CD4-positive, alpha-beta memory T cell (primary cell): ENCODE data around the gene RADIL. TPM values are rescaled to one million over a fixed set of nuclear protein-coding genes. Genes with fewer than 3 reads are reported as not detected.
A peak's percentile ranks its signal among the peaks of the same experiment; 100 is the strongest.

Experiments used
- CTCF ChIA-PET: fragments of 350-600 bp; sonication (Branson Sonifier 250); formaldehyde crosslinking; loops from one replicate; lab custom pipeline; 2021; ENCODE audit warnings: inconsistent platforms; ENCODE audit not compliant: partially characterized antibody; lab: Charles Lee
- POLR2A ChIA-PET: fragments of 350-600 bp; sonication (Branson Sonifier 250); formaldehyde crosslinking; loops from one replicate; lab custom pipeline; 2021; ENCODE audit not compliant: partially characterized antibody; lab: Charles Lee
- DNase-seq, 5 donors: peaks; one replicate each; pipeline versions ENCODE4 v3.0.0 to v3.0.0-alpha.2; 2020 to 2022; ENCODE audit warnings: mixed read lengths in 1 of 5
- H3K27ac ChIP-seq: one replicate; pipeline ENCODE4 v1.7.0; 2013; ENCODE audit warnings: low read depth, low read length
- H3K27me3 ChIP-seq: 2 replicates; pipeline ENCODE4 v1.7.0; 2013; ENCODE audit warnings: mild to moderate bottlenecking, low read length, moderate library complexity; ENCODE audit not compliant: insufficient read depth
- H3K36me3 ChIP-seq: 2 replicates; pipeline ENCODE4 v1.7.0; 2013; ENCODE audit warnings: mild to moderate bottlenecking, low read length, moderate library complexity; ENCODE audit not compliant: insufficient read depth
- H3K4me1 ChIP-seq: 2 replicates; pipeline ENCODE4 v1.7.0; 2013; ENCODE audit warnings: mild to moderate bottlenecking, low read length, moderate library complexity; ENCODE audit not compliant: insufficient read depth
- H3K4me3 ChIP-seq, 2 donors: one replicate each; pipeline ENCODE4 v1.7.0; 2013; ENCODE audit warnings: low read length in 2 of 2, mild to moderate bottlenecking in 1 of 2
- H3K9me3 ChIP-seq, 2 donors: one replicate each; pipeline ENCODE4 v1.7.0; 2013; ENCODE audit warnings: low read length in 2 of 2, control low read depth in 1 of 2; ENCODE audit not compliant: control insufficient read depth in 1 of 2
- H3K27ac Mint-ChIP-seq, 7 donors: one replicate each; pipeline ENCODE4 v1.8.0; 2020 to 2021; ENCODE audit warnings: mixed read lengths in 7 of 7, mild to moderate bottlenecking in 6 of 7, inconsistent platforms in 3 of 7, moderate library complexity in 3 of 7
- H3K27me3 Mint-ChIP-seq, 2 donors: one replicate each; pipeline ENCODE4 v1.8.0; 2020 to 2021; ENCODE audit warnings: mixed read lengths in 2 of 2
- H3K36me3 Mint-ChIP-seq, 2 donors: one replicate each; pipeline ENCODE4 v1.8.0; 2020 to 2021; ENCODE audit warnings: mixed read lengths in 2 of 2, inconsistent platforms in 1 of 2, mild to moderate bottlenecking in 1 of 2
- H3K4me1 Mint-ChIP-seq, 4 donors: one replicate each; pipeline ENCODE4 v1.8.0; 2020 to 2021; ENCODE audit warnings: mixed read lengths in 4 of 4, mild to moderate bottlenecking in 1 of 4
- H3K4me3 Mint-ChIP-seq, 8 donors: one replicate each; pipeline ENCODE4 v1.8.0; 2020 to 2021; ENCODE audit warnings: mixed read lengths in 8 of 8, mild to moderate bottlenecking in 7 of 8, moderate library complexity in 6 of 8, inconsistent platforms in 3 of 8
- H3K9me3 Mint-ChIP-seq, 8 donors: one replicate each; pipeline ENCODE4 v1.8.0; 2020 to 2021; ENCODE audit warnings: mixed read lengths in 8 of 8, mild to moderate bottlenecking in 5 of 8, inconsistent platforms in 3 of 8, moderate library complexity in 1 of 8
- intact Hi-C: fragments of 100-400 bp; cut with micrococcal nuclease; formaldehyde crosslinking; loops from one replicate; pipeline ENCODE4 v1.15.1; 2023
- polyA plus RNA-seq, 2 donors: library from polyadenylated mRNA; unstranded; fragments of 300-500 nt; fragmentation: Illumina TruSeq; gene quantifications; one replicate each; pipeline ENCODE4 v1.2.3, GENCODE V29; 2021
- total RNA-seq, 2 experiments: library from RNA; stranded (reverse); gene quantifications; one replicate each; pipeline ENCODE4 v1.2.3, GENCODE V29; 2021

Gene RADIL
- total RNA-seq (not detected), polyA plus RNA-seq (not detected)

- Histone ChIP-seq H3K36me3 (no peaks in the 10 kb centered on the region), H3K4me1 (peaks cover 7% of the 10 kb centered on the region), H3K27me3 (peaks cover 4% of the 10 kb centered on the region), H3K27ac (no peak within 1 kb of the TSS), H3K9me3 (no peaks in the 10 kb centered on the region), H3K4me3 (no peak within 1 kb of the TSS)
- H3K4me3 Mint-ChIP-seq = peak within 1 kb of the TSS; percentile 45 to 79 (median 70)
- no peak within 1 kb of the TSS for H3K27ac Mint-ChIP-seq
- peaks cover 20 to 25% of the 10 kb centered on the region in 2 donors for H3K27me3 Mint-ChIP-seq
- DNase-seq = peak; percentile 72 to 84 (median 84)
- no peaks in the 10 kb centered on the region for H3K36me3 Mint-ChIP-seq
- H3K4me1 Mint-ChIP-seq = peaks cover 5 to 12% (median 8%) of the 10 kb centered on the region in 4 donors
- H3K9me3 Mint-ChIP-seq = no peaks in the 10 kb centered on the region
- ChIA-PET POLR2A (no interaction called here), CTCF (no interaction called here)
- intact Hi-C loops = loop anchor here (10.0 kb wide), 1 partner anchor 269 kb away; no protein-coding TSS in a partner anchor
These were observed at the start of gene RADIL for GRCh38 chr7:4883372-4884144. RADIL (minus strand) TSS chr7:4883716; CDS start chr7:4878139, 5,577 bp downstream.

DNA sequence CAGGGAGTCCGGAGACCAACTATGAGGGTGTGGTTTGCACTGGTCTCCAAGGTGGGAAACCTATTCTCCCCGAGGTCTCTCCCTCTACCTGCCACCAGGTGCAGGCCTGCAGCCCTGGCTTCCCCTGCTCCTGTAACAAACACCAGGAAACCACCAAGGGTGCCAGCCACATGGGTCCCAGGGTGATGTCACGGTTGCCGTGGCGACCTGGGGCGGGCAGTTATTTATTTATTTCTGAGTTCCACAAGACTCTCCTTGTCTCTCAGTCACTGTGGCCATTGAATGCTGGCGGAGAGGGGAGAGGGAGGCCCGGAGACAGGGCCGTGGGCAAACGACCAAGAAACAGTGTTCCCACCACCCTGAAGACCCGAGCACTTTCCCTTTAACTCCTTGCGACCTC is 48.4 kb upstream of the RADIL start:
- ChIA-PET CTCF (no interaction called here), POLR2A (no interaction called here)
- Mint-ChIP-seq H3K27ac (no peak overlapping the region), H3K4me3 (no peak overlapping the region), H3K27me3 (peaks cover 0 to 5% of the 10 kb centered on the region in 2 donors), H3K4me1 (no peaks in the 10 kb centered on the region), H3K9me3 (no peaks in the 10 kb centered on the region), H3K36me3 (no peaks in the 10 kb centered on the region)
- Histone ChIP-seq H3K36me3 (no peaks in the 10 kb centered on the region), H3K9me3 (no peaks in the 10 kb centered on the region), H3K4me1 (no peaks in the 10 kb centered on the region), H3K27ac (no peak overlapping the region), H3K27me3 (no peaks in the 10 kb centered on the region), H3K4me3 (no peak overlapping the region)
- intact Hi-C loops = no loop called here
- no peak for DNase-seq

DNA sequence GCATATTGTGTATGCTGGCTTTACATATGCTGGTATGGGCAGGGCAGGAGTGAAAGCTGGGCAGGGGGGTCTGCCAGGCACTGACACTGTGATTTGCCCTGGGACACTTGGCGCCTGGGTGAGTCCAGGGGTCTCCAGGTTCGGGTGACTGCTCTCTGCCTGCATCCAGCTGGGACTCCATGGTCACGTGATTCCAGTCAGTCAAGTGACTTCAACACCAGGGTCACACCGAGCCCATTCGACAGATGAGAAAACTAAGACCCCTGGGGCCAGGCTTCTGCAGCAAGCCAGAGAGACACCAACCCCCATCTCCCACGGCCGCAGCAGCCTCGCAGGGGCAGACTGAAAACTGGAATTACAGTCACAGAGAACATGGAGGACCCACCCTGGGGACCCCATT is 45.5 kb upstream of the RADIL start:
- H3K4me3 ChIP-seq = no peak overlapping the region
- no peak for DNase-seq
- no peaks in the 10 kb centered on the region for H3K9me3 Mint-ChIP-seq
- intact Hi-C loops = no loop called here
- CTCF ChIA-PET = no interaction called here
- no peak overlapping the region for H3K27ac ChIP-seq
- H3K27ac Mint-ChIP-seq = no peak overlapping the region
- peaks cover 0 to 3% of the 10 kb centered on the region in 2 donors for H3K27me3 Mint-ChIP-seq
- H3K4me1 ChIP-seq = no peaks in the 10 kb centered on the region
- H3K4me1 Mint-ChIP-seq = no peaks in the 10 kb centered on the region
- H3K27me3 ChIP-seq = no peaks in the 10 kb centered on the region
- H3K9me3 ChIP-seq = no peaks in the 10 kb centered on the region
- no peak overlapping the region for H3K4me3 Mint-ChIP-seq
- H3K36me3 ChIP-seq = no peaks in the 10 kb centered on the region
- no peaks in the 10 kb centered on the region for H3K36me3 Mint-ChIP-seq
- POLR2A ChIA-PET = no interaction called here

DNA sequence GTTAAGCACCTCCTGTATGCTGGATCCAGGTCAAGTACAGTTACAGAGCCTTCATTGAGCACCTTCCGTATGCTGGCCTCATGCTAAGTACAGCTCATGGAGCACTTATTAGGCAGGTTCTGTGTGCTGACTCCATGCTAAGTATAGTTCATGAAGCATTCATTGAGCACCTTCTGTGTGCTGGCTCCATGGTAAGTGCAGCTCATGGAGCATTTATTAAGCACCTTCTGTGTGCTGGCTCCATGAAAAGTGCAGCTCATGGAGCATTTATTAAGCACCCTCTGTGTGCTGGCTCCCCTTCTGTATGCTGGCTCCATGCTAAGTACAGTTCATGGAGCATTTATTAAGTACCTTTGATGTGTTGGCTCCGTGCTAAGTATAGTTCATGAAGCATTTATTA is 44.9 kb upstream of the RADIL start:
- Mint-ChIP-seq H3K9me3 (no peaks in the 10 kb centered on the region), H3K27me3 (peaks cover 0 to 3% of the 10 kb centered on the region in 2 donors), H3K36me3 (no peaks in the 10 kb centered on the region), H3K4me3 (no peak overlapping the region), H3K27ac (no peak overlapping the region), H3K4me1 (no peaks in the 10 kb centered on the region)
- intact Hi-C loops = no loop called here
- DNase-seq = no peak
- no peak overlapping the region for H3K4me3 ChIP-seq
- H3K27me3 ChIP-seq = no peaks in the 10 kb centered on the region
- no peaks in the 10 kb centered on the region for H3K9me3 ChIP-seq
- no peaks in the 10 kb centered on the region for H3K36me3 ChIP-seq
- ChIA-PET CTCF (no interaction called here), POLR2A (no interaction called here)
- no peak overlapping the region for H3K27ac ChIP-seq
- no peaks in the 10 kb centered on the region for H3K4me1 ChIP-seq

- Histone ChIP-seq H3K4me3 (no peak overlapping the region), H3K36me3 (no peaks in the 10 kb centered on the region), H3K4me1 (no peaks in the 10 kb centered on the region), H3K27me3 (no peaks in the 10 kb centered on the region), H3K27ac (no peak overlapping the region), H3K9me3 (no peaks in the 10 kb centered on the region)
- Mint-ChIP-seq H3K9me3 (peaks cover 0 to 8% (median 0%) of the 10 kb centered on the region in 8 donors), H3K27me3 (peaks cover 0 to 7% of the 10 kb centered on the region in 2 donors), H3K4me1 (no peaks in the 10 kb centered on the region), H3K27ac (no peak overlapping the region), H3K36me3 (no peaks in the 10 kb centered on the region), H3K4me3 (no peak overlapping the region)
- ChIA-PET POLR2A (no interaction called here), CTCF (no interaction called here)
- no peak for DNase-seq
- intact Hi-C loops = no loop called here
These were observed 36.7 kb upstream of the RADIL start for GRCh38 chr7:4919969-4920766.

GRCh38 chr7:4916113-4916512 is 32.6 kb upstream of the RADIL start:
- Histone ChIP-seq H3K4me1 (no peaks in the 10 kb centered on the region), H3K4me3 (no peak overlapping the region), H3K36me3 (no peaks in the 10 kb centered on the region), H3K27ac (no peak overlapping the region), H3K9me3 (no peaks in the 10 kb centered on the region), H3K27me3 (no peaks in the 10 kb centered on the region)
- peaks cover 0 to 8% (median 0%) of the 10 kb centered on the region in 8 donors for H3K9me3 Mint-ChIP-seq
- ChIA-PET CTCF (interaction anchor here (0.6 to 0.7 kb wide), 2 partner anchors 49 to 161 kb away, joined by 3 to 4 read pairs; no protein-coding TSS in a partner anchor), POLR2A (no interaction called here)
- no peak overlapping the region for H3K27ac Mint-ChIP-seq
- H3K4me3 Mint-ChIP-seq = no peak overlapping the region
- H3K4me1 Mint-ChIP-seq = no peaks in the 10 kb centered on the region
- intact Hi-C loops = no loop called here
- peaks cover 0 to 4% of the 10 kb centered on the region in 2 donors for H3K27me3 Mint-ChIP-seq
- no peaks in the 10 kb centered on the region for H3K36me3 Mint-ChIP-seq
- no peak for DNase-seq

DNA sequence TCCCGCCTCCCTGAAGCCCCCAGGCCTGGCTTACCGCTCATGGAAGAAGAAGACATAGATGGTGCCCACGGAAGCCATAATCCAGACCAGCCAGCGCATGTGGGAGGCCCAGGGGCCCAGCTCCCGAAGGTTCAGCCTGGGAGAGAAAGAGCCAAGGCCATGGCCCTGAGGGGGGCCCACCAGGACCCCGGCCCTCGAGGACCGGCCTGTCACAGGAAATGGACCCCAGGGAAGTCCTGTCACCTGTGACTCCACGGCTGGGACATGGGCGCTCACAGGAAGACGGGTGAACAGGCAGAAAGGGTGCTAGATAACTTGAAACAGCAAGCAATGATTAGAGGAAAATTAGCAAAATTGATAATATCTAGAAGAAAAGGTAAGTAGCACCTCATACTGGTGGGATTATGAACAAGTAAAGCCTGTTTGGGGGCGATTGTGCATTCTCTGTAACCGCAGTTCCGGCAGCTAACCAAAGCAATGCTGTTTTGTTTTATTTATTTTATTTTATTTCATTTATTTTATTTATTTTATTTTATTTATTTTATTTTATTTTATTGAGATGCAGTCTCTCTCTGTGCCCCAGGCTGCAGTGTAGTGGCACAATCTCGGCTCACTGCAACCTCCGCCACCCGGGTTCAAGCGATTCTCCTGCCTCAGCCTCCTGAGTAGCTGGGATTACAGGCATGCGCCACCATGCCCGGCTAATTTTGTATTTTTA is 27.8 kb upstream of the RADIL start:
- H3K4me1 Mint-ChIP-seq = no peaks in the 10 kb centered on the region

More for the DNA sequence above, 27.8 kb upstream of the RADIL start:
- ChIA-PET POLR2A (no interaction called here), CTCF (no interaction called here)
- no peaks in the 10 kb centered on the region for H3K36me3 Mint-ChIP-seq
- H3K4me3 Mint-ChIP-seq = no peak overlapping the region
- no peaks in the 10 kb centered on the region for H3K27me3 ChIP-seq
- DNase-seq = no peak
- intact Hi-C loops = no loop called here
- no peaks in the 10 kb centered on the region for H3K4me1 ChIP-seq
- H3K9me3 ChIP-seq = no peaks in the 10 kb centered on the region
- peaks cover 0 to 3% of the 10 kb centered on the region in 2 donors for H3K27me3 Mint-ChIP-seq
- H3K4me3 ChIP-seq = no peak overlapping the region
- no peaks in the 10 kb centered on the region for H3K36me3 ChIP-seq
- H3K27ac ChIP-seq = no peak overlapping the region
- no peaks in the 10 kb centered on the region for H3K9me3 Mint-ChIP-seq
- no peak overlapping the region for H3K27ac Mint-ChIP-seq
